Mucosa of stomach (tissue), 1 donor: ENCODE measurements around the gene KCNN1.

Experiments
- H3K27me3 ChIP-seq: one replicate; pipeline ENCODE4 v1.7.0; 2013; ENCODE audit warnings: mild to moderate bottlenecking, low read length; ENCODE audit not compliant: control insufficient read depth, insufficient read depth
- H3K36me3 ChIP-seq: one replicate; pipeline ENCODE4 v1.7.0; 2013; ENCODE audit warnings: low read length; ENCODE audit not compliant: control insufficient read depth, insufficient read depth
- H3K4me1 ChIP-seq: one replicate; pipeline ENCODE4 v1.7.0; 2013; ENCODE audit warnings: mild to moderate bottlenecking, low read length; ENCODE audit not compliant: control insufficient read depth, insufficient read depth
- H3K4me3 ChIP-seq: one replicate; pipeline ENCODE4 v1.7.0; 2013; ENCODE audit warnings: low read length
- H3K9ac ChIP-seq: one replicate; pipeline ENCODE4 v1.7.0; 2013; ENCODE audit warnings: mild to moderate bottlenecking, low read length, moderate library complexity
- H3K9me3 ChIP-seq: one replicate; pipeline ENCODE4 v1.7.0; 2013; ENCODE audit warnings: mild to moderate bottlenecking, low read length, moderate library complexity; ENCODE audit not compliant: control insufficient read depth
- donor health status: Pancreatic carcinoma.

The KCNN1 gene

GRCh38 chr19:17937371-17937900 lies 29.5 kb upstream of the KCNN1 start:
- Histone ChIP-seq H3K9ac (no peak overlapping the region), H3K9me3 (no peaks in the 10 kb centered on the region), H3K36me3 (no peaks in the 10 kb centered on the region), H3K4me1 (peaks cover 8% of the 10 kb centered on the region), H3K27me3 (no peaks in the 10 kb centered on the region), H3K4me3 (no peak overlapping the region)

GRCh38 chr19:17938092-17938845 lies 28.6 kb upstream of the KCNN1 start:
- no peak overlapping the region for H3K9ac ChIP-seq
- H3K4me3 ChIP-seq, result no peak overlapping the region
- no peaks in the 10 kb centered on the region for H3K36me3 ChIP-seq
- peaks cover 6% of the 10 kb centered on the region for H3K4me1 ChIP-seq
- H3K9me3 ChIP-seq, result no peaks in the 10 kb centered on the region
- H3K27me3 ChIP-seq, result no peaks in the 10 kb centered on the region

GRCh38 chr19:17942181-17942580 lies 24.7 kb upstream of the KCNN1 start:
- H3K27me3 ChIP-seq, result no peaks in the 10 kb centered on the region

GRCh38 chr19:17942582-17943273 lies 24.2 kb upstream of the KCNN1 start:
- Histone ChIP-seq H3K27me3 (no peaks in the 10 kb centered on the region), H3K4me3 (no peak overlapping the region), H3K36me3 (no peaks in the 10 kb centered on the region), H3K9ac (no peak overlapping the region), H3K4me1 (peaks cover 6% of the 10 kb centered on the region), H3K9me3 (no peaks in the 10 kb centered on the region)

More at GRCh38 chr19:17942181-17942580, 24.7 kb upstream of the KCNN1 start:
- H3K9ac ChIP-seq, result no peak overlapping the region
- peaks cover 4% of the 10 kb centered on the region for H3K4me1 ChIP-seq
- no peaks in the 10 kb centered on the region for H3K9me3 ChIP-seq
- no peaks in the 10 kb centered on the region for H3K36me3 ChIP-seq
- no peak overlapping the region for H3K4me3 ChIP-seq

- Histone ChIP-seq H3K4me1 (peaks cover 6% of the 10 kb centered on the region), H3K36me3 (no peaks in the 10 kb centered on the region), H3K4me3 (no peak overlapping the region), H3K9ac (no peak overlapping the region), H3K27me3 (peaks cover under 1% of the 10 kb centered on the region), H3K9me3 (no peaks in the 10 kb centered on the region)
These were observed 23.4 kb upstream of the KCNN1 start for GRCh38 chr19:17943274-17944221.

GRCh38 chr19:17944301-17944700 lies 22.6 kb upstream of the KCNN1 start:
- H3K9ac ChIP-seq, result no peak overlapping the region
- H3K4me1 ChIP-seq, result peaks cover 11% of the 10 kb centered on the region
- H3K27me3 ChIP-seq, result peaks cover 8% of the 10 kb centered on the region
- H3K4me3 ChIP-seq, result no peak overlapping the region
- H3K36me3 ChIP-seq, result no peaks in the 10 kb centered on the region
- no peaks in the 10 kb centered on the region for H3K9me3 ChIP-seq

- peak overlapping the region; percentile 58 for H3K9ac ChIP-seq
- peak overlapping the region; percentile 19 for H3K4me3 ChIP-seq
- H3K27me3 ChIP-seq, result peaks cover 37% of the 10 kb centered on the region
- H3K36me3 ChIP-seq, result no peaks in the 10 kb centered on the region
- no peaks in the 10 kb centered on the region for H3K9me3 ChIP-seq
- H3K4me1 ChIP-seq, result peaks cover 23% of the 10 kb centered on the region
These were observed 19.7 kb upstream of the KCNN1 start for GRCh38 chr19:17946965-17947784.

GRCh38 chr19:17947815-17948513 lies 18.9 kb upstream of the KCNN1 start:
- H3K36me3 ChIP-seq, result no peaks in the 10 kb centered on the region
- peaks cover 23% of the 10 kb centered on the region for H3K4me1 ChIP-seq
- H3K9me3 ChIP-seq, result no peaks in the 10 kb centered on the region
- peaks cover 45% of the 10 kb centered on the region for H3K27me3 ChIP-seq
- no peak overlapping the region for H3K4me3 ChIP-seq
- no peak overlapping the region for H3K9ac ChIP-seq

- Histone ChIP-seq H3K4me1 (peaks cover 23% of the 10 kb centered on the region), H3K9me3 (no peaks in the 10 kb centered on the region), H3K4me3 (no peak overlapping the region), H3K36me3 (no peaks in the 10 kb centered on the region), H3K9ac (no peak overlapping the region), H3K27me3 (peaks cover 50% of the 10 kb centered on the region)
These were observed 18.4 kb upstream of the KCNN1 start for GRCh38 chr19:17948514-17948900.

- H3K27me3 ChIP-seq, result peaks cover 58% of the 10 kb centered on the region
These were observed 17.7 kb upstream of the KCNN1 start for GRCh38 chr19:17948931-17949930.

More at GRCh38 chr19:17948931-17949930, 17.7 kb upstream of the KCNN1 start:
- Histone ChIP-seq H3K36me3 (no peaks in the 10 kb centered on the region), H3K4me1 (peaks cover 23% of the 10 kb centered on the region), H3K9me3 (no peaks in the 10 kb centered on the region), H3K4me3 (no peak overlapping the region), H3K9ac (no peak overlapping the region)
